NK-92 treated with Interleukin-12 subunit alpha and Interleukin-12 subunit beta, amount 100 ng/mL, for 24 hours (cell line): ENCODE results near the gene CDRT15L2.
"Not testable (repeated sequence)": the region's sequence is repeated elsewhere in the genome, so short reads cannot be mapped to it uniquely, and the experiment has no call there.

Experiments
- DNase-seq: peaks from one replicate; lab custom pipeline; 2025; lab: John Stamatoyannopoulos, UW

The CDRT15L2 gene

GRCh38 chr17:20579424-20579823 lies at the start of gene CDRT15L2:
Gene CDRT15L2 (plus strand): TSS chr17:20579724. CDS start chr17:20579744, 20 bp downstream.
- DNase-seq = not testable (repeated sequence)

DNA sequence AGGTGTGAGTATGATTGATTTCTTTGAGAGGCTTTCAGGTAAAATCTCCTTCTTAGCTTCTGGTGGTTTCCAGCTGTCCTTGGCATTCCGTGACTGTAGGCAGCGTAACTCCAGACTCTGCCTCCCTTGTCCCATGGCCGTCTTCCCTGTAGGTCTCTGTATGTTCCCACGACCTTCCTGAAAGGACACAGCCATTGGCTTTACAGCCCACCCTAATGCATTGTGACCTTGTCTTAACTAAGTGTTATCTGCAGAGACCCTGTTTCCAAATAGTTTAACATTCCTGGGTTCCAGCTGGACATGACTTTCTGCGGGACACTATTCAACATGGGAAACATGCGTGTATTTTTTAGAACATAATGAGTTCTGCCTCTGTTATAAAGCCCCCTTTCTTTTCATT lies 49.4 kb upstream of the CDRT15L2 start:
- not testable (repeated sequence) for DNase-seq

DNA sequence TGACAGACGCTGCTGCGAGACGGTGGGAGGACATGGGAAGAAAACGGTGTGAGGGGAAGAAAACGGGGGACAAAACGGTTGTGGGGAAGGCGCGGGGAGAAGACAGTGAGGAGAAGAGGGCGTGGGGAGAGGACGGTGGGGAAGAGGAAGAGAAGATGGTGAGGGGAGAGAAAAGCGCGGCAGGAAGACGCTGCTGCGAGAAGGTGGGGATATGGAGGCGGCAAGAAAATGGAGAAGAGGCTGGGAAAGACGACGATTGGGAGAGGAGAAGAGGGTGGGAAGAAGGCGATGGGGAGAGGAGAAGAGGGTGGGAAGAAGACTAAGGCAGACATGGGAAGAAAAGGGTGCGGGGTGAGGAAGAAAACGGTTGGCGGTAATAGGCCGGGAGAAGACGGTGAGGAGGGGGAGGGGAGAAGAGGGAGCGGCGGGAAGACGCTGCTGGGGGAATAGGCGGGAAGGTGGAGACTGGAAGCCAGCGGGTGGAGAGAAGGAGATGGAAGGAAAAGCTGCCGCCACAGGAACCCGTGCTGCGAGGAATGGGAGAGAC lies 46.9 kb upstream of the CDRT15L2 start:
- DNase-seq = not testable (repeated sequence)

GRCh38 chr17:20533206-20533605 lies 46.3 kb upstream of the CDRT15L2 start:
- DNase-seq = not testable (repeated sequence)

DNA sequence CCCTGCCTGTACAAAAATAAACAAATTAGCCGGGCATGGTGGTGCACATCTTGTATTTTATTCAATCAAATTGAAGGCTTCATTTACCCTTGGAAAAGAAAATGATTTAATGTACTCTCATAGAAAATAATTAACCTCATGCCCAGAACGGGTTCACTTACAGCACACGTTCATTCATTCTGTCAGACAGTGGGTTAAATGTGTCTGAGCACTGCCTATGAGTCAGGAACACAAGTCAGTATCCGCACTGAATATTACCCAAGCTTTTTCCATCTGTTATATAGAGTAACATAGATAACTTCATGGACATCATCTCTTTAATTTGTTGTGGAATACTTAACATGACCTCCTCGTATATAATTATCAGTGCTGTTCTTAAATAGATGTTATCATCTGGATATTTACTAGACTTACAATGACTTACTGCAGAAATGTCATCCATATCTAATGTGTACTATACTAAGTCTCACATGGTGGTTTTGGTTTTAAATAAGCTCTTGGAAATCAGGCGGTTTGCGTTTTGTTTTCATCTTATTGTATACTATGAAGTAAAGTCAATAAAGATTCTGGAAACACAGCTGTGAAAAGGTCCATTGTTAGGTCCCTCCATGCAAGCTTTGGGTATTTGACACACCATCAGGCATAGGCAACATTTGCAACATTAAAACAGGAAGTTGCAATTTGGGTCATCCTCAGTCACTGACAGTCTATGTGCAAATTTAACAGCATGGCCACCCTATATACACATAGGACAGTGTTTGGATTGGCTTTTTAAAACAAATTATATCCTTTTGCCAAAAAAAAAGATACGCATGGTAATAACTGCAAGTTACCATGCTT lies 44.6 kb upstream of the CDRT15L2 start:
- not testable (repeated sequence) for DNase-seq

GRCh38 chr17:20540414-20540813 lies 39.1 kb upstream of the CDRT15L2 start:
- not testable (repeated sequence) for DNase-seq

- DNase-seq = not testable (repeated sequence)
Measured at GRCh38 chr17:20540865-20541264, 38.7 kb upstream of the CDRT15L2 start.

GRCh38 chr17:20541853-20542546 lies 37.5 kb upstream of the CDRT15L2 start:
- DNase-seq = not testable (repeated sequence)

- DNase-seq = not testable (repeated sequence)
Measured at GRCh38 chr17:20547923-20548322, 31.6 kb upstream of the CDRT15L2 start.

DNA sequence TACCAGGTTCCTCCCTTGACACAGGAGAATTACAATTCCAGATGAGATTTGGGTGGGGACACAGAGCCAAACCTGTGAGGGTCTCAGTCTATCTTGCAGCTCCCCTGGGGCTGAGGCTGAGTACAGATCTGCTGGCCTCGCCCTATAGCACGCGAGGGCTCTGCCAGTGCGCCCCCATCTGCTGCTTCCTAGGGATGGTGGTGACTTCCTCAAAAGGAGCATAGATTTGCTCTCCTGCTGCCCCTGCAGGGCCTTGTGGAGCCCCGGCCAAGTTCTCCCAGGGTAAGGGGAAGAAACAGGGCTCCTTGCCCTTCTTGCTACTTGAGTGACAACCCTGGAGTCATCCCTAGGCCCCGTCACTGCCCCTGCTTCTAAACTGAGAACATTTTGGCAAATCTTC lies 26.6 kb upstream of the CDRT15L2 start:
- not testable (repeated sequence) for DNase-seq

GRCh38 chr17:20554728-20555127 lies 24.8 kb upstream of the CDRT15L2 start:
- not testable (repeated sequence) for DNase-seq

DNA sequence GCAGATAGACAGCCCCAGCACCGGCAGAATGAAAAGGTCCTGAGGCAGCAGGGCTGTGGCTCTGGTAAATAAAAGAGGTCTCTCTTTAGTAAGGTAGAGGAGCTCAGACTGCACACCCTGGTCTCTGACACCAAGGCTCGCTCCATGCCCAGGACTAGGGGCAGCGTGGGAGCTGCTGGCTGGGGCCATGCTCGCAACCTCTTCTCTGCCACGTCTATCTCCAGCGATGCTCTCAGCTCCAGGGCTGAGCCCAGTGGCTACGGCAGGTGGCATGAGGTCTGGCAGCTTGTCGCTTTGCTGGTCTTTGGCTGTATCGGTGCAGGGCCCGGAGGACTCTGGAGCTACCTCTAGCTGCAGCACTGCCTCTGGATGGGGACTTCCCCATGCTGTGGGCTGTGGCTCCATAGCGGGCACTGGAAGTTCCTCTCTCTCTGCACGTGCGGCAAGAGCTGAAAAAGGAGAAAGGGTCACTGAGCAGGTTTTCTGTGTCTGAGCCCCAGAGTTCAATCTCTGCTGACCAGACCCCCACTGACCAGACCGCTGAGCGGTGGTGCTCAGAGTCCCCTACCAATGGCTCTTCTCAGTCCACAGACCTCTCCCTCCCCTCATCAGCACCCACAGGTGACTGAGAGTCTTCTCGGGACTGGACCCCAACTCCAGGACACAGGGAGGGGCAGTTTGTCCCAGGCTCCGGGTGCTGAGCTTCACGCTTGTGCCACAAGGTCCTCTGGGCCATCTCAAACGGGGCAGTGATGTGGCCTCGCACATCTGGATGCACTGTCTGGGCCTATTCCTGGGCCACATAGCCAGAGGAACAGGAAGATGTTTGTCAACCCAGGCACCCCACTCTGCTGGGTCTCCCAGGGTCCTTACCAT lies 24.2 kb upstream of the CDRT15L2 start:
- not testable (repeated sequence) for DNase-seq

- DNase-seq = not testable (repeated sequence)
Measured at GRCh38 chr17:20558096-20558495, 21.4 kb upstream of the CDRT15L2 start.

GRCh38 chr17:20559018-20559417 lies 20.5 kb upstream of the CDRT15L2 start:
- DNase-seq = not testable (repeated sequence)

DNA sequence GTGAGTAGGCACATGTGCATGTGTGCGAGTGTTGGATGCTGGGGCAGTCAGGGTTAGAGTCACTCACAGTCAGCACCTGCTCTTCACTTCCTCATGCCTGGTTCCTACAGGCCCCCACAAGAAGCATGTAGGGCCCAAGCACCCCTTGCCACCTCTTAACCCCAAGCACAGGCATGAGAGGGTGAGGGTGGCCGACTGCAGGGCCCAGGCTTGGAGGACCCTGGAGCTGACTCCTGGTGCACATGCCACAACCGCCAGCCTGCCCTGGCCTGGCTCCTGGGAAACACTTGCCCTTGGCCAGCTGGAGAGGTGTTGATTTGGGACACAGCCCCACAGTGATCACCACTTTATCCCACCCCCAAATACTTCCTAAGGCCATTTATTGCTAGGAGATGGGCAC lies 16.9 kb upstream of the CDRT15L2 start:
- DNase-seq = no peak

- DNase-seq = not testable (repeated sequence)
Measured at GRCh38 chr17:20565245-20565644, 14.3 kb upstream of the CDRT15L2 start.

DNA sequence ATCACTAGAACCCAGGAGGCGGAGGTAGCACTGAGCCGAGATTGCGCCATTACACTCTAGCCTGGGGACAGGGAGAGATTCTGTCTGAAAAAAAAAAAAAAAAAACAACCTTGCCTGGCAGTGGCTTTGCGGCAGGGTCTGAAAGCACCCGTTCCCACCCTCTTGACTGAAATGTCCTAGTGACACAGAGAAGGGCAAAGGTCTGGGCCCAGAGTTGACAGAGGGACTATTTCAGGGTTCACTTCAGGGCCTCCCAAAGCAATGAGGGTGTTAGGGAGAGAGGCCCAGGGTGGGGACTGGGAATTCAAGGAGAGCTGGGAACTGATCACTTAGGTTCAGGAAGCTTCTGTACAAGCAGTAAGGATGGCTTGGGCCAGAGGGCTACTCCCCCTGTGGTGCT lies 13.8 kb upstream of the CDRT15L2 start:
- DNase-seq = no peak

DNA sequence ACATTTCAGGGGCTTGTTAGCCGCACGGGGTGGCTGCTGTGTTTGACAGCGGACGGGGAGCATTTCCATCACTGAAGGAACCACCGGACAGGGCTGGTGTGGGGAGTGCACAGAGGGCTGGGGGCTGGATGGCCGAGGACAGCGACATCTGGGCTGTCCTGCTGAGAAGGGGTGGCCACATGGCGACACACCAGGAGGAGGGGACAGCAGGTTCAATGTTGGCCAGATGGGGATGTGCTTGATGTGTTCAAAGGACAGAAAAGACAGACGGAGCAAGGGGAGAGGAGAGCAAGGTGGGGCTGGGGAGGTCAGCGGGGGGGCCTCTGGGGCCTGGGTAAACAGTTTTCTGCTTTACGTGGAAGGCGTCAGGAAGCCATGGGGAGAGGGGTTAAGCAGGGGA lies 12.8 kb upstream of the CDRT15L2 start:
- DNase-seq = not testable (repeated sequence)

- not testable (repeated sequence) for DNase-seq
Measured at GRCh38 chr17:20567421-20567820, 12.1 kb upstream of the CDRT15L2 start.

- not testable (repeated sequence) for DNase-seq
Measured at GRCh38 chr17:20568604-20569003, 10.9 kb upstream of the CDRT15L2 start.

DNA sequence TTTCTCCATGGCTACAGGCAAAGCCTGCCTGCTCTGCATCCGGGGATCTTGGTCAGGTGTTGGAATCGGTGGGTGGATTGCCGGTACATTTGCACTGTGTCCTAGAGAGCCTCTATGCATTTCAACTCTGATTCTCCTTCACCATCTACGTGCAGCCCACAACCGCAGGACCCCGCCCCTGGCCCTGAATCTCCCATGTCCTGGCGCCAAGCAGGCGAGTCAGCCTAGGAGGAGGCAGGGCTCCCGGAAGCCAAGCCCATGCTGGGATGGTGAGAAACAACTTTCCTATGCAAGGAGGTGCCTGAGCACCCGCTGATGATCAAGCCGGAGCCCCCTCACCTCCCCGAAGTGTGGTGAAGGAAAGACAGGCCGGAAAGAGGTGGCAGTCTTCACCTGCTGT lies 7.9 kb upstream of the CDRT15L2 start:
- DNase-seq = not testable (repeated sequence)

GRCh38 chr17:20573216-20573615 lies 6.3 kb upstream of the CDRT15L2 start:
- not testable (repeated sequence) for DNase-seq
